HG02610 (cell line): Measurements from ENCODE around the gene AMMECR1L.
"Not testable (repeated sequence)": the region's sequence is repeated elsewhere in the genome, so short reads cannot be mapped to it uniquely, and the experiment has no call there.

Source experiments
- ATAC-seq: cut with Tn5 transposase; IDR thresholded peaks from one replicate; pipeline ENCODE4 v1.9.1; 2021; ENCODE audit warnings: mild to moderate bottlenecking, moderate library complexity; ENCODE audit not compliant: unreplicated experiment

The AMMECR1L gene

GRCh38 chr2:127885780-127886592 is at the start of gene AMMECR1L:
Gene AMMECR1L (minus strand): TSS chr2:127885956. CDS start chr2:127874234, 11,722 bp downstream.
- peak; percentile 95 for ATAC-seq

- no peak for ATAC-seq
These were observed 49.6 kb upstream of the AMMECR1L start for GRCh38 chr2:127935337-127935736.

DNA sequence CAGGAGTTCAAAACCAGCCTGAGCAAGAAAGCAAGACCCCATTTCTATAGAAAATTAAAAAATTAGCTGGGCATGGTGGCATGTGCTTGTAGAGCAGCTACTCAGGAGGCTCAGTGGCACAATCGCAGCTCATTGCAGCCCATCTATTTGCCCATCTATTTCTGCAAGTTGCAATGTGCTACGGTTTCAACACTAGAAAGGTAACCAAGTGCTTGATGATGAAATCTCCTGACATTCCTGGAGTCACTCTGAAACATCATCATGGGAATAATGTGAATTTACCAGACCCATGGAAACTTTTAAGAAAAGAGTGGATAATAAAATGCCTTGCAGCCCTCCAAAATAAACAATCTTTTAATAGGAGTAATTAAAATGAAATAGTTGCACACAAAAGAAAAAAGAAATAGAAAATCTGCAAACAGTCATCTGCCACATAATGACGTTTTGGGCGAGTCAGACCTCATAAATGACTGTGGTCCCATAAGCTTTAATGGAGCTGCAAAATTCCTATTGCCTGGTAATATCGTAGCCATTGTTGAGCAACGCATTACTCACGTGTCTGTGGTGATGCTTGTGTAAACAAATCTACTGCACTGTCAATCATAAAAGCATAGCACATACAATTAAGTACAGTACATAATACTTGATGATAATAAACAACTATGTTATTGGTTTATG is 46.6 kb upstream of the AMMECR1L start:
- no peak for ATAC-seq

DNA sequence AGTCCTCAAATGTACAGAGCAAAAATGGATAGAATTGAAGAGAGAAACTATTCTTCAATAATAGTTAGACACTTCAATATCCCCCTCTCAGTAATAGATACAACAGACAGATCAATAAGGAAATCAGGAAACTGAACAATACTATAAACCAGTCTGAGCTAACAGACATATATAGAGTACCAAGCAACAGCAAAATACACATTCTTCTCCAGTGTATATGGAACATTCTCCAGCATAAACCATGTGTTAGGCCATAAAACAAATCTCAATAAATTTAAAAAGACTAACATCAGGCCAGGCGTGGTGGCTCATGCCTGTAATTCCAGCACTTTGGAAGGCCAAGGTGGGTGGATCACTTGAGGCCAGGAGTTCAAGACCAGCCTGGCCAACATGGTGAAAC is 43.7 kb upstream of the AMMECR1L start:
- ATAC-seq: no peak

DNA sequence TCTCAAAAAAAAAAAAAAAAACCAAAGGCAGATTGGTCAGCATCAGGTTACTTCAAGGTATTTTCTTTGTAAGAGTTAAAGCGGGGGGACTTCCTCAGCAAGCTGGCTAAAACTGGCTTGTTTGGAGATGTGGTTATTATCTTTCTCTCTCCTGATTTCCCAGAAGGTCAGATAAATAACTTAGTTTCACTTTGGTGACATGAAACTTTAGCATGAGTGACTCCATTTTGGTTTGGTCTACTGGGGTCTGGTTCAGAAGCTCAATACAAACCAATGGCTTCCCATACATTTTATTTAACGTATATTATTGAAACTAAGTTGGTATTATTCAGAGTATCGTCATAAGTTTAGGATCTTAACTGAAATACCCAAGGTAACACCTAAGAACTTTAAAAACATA is 41.6 kb upstream of the AMMECR1L start:
- ATAC-seq: no peak

DNA sequence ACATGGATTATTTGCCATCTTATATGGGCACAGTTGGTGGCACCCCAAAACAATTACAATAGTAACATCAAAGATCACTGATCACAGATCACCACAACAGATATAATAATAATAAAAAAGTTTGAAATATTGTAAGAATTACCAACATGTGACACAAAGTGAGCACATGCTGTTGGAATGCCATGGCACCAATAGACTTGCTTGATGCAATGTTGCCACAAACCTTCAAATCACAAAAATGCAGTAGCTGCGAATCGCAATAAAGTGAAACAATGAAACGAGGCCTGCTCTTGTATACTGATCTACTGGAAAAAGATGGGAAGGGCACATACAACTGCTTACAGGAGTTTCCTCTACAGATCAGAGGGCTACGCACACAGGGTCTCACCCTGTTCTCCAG is 32.2 kb upstream of the AMMECR1L start:
- ATAC-seq: no peak

DNA sequence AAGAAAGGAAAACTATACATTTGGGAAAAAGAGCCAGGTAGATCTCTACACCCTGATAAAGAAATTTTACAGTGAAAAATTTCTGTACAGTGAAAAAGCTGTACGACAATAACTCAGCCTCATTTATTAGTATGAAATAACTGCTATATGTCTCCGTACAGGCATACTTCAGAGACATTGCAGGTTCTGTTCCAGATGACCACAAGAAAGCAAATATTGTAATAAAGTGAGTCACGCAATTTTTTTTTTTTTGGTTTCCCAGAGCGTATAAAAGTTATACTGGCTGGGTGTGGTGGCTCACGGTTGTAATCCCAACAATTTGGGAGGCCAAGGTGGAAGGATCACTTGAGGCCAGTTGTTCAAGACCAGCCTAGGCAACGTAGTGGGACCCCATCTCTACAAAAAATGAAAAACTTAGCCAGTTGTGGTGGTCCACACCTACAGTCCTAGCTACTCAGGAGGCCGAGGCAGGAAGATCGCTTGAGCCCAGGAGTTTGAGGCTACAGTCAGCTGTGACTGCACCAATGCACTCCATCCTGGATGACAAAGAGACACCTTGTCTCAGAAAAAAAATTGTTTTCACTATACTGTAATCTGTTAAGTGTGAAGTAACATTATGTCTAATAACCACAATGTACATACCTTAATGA is 28.2 kb upstream of the AMMECR1L start:
- no peak for ATAC-seq

- no peak for ATAC-seq
These were observed 26.0 kb upstream of the AMMECR1L start for GRCh38 chr2:127911737-127912136.

DNA sequence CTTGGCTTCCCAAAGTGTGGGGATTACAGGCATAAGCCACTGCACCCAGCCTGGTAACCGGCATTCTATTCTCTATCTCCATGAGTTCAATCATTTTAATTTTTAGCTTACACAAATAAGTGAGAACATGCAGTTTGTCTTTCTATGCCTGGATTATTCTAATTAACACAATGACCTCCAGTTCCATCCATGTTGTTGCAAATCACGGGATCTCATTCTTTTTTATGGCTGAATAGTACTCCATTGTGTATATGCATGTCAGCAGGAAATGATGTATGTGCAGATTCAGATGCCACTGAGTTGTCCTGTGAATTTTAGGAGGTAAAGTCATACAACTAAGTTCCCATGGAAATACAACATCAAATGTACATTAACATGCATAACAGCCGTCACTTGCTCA is 24.7 kb upstream of the AMMECR1L start:
- no peak for ATAC-seq

GRCh38 chr2:127909019-127909418 is 23.3 kb upstream of the AMMECR1L start:
- no peak for ATAC-seq

- not testable (repeated sequence) for ATAC-seq
These were observed 22.1 kb upstream of the AMMECR1L start for GRCh38 chr2:127907733-127908400.

DNA sequence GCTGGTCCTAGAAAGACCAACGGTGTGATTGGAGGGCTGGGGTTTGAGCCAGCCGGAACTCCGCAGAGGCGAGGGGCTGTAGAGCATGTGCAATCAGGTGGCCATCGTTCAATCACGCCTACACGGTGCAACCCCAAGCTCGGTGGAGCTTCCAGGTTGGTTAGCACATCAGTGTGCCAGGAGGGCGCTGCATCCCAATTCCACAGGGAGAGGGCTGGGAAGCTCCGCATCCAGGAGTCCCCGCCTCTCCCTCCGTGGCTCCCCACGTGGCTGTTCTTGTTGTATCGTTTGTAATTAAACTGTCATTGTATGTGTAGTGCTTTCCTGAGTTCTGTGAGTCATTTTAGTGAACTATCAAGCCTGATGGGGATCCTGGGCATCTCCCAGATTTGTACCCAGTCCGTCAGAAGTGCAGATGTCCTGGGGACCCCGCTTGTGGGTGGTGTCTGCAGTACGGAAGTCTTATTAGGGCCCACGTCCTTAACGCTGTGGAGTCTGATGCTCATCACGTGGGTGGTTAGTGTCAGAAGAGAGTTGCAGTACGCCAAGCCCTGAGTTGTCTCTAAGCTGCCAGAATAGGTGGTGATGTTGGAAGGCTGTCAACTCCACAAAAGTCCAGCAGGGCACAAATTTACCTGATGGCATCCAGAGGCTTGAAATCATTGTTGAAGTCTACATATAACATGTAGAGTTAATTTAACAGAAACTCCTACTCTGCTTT is 20.6 kb upstream of the AMMECR1L start:
- ATAC-seq: no peak

DNA sequence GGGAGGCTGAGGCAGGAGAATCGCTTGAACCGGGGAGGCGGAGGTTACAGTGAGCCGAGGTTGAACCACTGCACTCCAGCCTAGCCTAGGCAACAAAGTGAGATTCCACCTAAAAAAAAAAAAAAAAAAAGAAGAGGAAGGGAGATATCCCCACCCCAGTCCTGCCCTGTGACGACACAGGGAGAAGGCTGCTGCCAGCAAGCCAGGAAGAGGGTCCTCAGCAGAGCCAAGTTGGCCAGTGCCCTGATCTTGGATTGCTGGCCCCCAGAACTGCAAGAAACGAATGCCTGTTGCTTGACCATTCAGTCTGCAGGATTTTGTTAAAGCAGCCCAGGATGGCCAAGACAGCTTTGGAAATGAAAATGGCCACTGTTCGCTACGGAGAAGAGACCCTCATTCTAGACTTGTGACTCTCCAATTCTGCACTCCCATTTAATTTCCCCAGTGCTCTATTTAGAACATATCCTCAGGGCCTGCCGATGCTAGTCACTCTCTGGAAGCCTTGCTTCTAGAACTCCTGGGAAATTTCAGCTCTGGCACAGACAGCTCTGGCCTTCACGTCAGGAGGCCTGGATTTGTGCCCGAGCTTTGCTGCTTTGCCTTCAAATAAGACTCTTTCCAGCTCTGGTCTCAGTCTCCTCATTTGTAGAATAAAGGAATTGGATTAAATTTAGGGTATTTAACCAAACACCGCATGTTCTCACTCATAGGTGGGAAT is 15.7 kb upstream of the AMMECR1L start:
- ATAC-seq: no peak

- ATAC-seq: no peak
These were observed 11.9 kb upstream of the AMMECR1L start for GRCh38 chr2:127897531-127898211.

DNA sequence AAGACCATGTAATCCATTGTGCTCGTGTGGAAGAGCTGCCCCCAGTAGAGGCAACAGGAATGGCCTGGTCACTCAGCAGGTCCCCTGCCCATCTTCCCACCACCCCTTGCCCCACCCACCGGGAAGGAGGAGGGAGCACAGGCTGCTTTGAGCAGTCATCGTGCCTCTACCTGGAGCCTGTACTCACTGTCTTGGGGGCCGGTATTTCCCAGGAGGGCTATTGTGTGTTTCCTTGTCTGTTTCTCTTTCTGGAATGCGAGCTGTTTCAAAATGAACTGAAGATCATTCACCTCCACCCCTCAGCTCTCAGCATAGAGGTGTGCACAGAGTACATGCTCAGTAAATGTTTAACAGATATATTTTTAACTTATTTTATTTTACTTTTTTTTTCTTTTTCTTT is 7.7 kb upstream of the AMMECR1L start:
- no peak for ATAC-seq

GRCh38 chr2:127893033-127893432 is 7.3 kb upstream of the AMMECR1L start:
- ATAC-seq: no peak

DNA sequence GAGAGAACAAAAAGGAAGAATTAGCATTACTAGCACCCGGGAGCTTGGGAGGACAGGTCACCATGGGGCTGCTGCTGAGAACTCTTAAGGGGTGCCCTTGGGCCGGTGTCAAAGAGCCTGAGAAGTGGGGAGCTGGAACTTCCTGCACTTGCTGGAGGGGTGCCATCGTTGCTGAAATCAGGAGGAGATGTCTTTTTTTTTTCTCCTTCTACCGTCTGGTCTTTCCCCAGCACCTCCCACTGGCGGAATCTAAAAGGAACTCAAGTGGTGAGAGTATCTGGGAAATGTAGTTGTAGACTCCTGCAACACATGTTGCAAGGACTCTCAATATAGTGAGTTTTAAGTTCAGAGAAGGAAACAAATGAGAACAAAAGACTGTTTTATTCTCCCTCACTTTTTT is 6.1 kb upstream of the AMMECR1L start:
- ATAC-seq: no peak

DNA sequence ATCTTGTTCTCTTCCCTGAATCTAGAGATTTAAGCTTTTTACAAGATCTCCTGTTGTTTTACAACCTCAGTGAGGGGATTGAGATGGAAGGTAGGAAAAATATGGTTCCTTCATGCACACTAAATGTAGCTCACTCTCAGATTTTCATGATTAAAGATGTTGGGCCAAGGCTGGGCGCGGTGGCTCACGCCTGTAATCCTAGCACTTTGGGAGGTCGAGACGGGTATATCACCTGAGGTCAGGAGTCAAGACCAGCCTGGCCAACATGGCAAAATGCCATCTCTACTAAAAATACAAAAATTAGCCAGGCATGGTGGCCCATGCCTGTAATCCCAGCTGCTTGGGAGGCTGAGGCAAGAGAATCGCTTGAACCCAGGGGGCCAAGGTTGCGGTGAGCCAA is 5.0 kb upstream of the AMMECR1L start:
- not testable (repeated sequence) for ATAC-seq

GRCh38 chr2:127888772-127889171 is 3.0 kb upstream of the AMMECR1L start:
- no peak for ATAC-seq

GRCh38 chr2:127887776-127888130 is 2.0 kb upstream of the AMMECR1L start:
- ATAC-seq: no peak
